HepG2 (cell line): ENCODE results near the gene EPC2. TPM values are rescaled to one million over a fixed set of nuclear protein-coding genes. Genes with fewer than 3 reads are reported as not detected.

Source experiments
- ATAC-seq: fragments of 200-7000 bp; cut with Tn5 transposase; 3 replicates; pipeline ENCODE4 v1.9.1; 2020; ENCODE audit warnings: mild to moderate bottlenecking, moderate library complexity
- BruUV-seq: library from RNA; stranded (reverse); fragments of 400-500 nt; replicated peaks from 2 replicates; lab custom pipeline; 2021; lab: Mats Ljungman, UMichigan
- CTCF ChIA-PET: fragments of 300-600 bp; formaldehyde crosslinking; extraction: SDS; loops from one replicate; lab custom pipeline; 2021; ENCODE audit warnings: low total read pairs, inconsistent platforms, low intra/inter-chr PET ratio; lab: Yijun Ruan, JAX
- POLR2A ChIA-PET: fragments of 350-600 bp; sonication (Branson Sonifier 250); formaldehyde crosslinking; loops from one replicate; lab custom pipeline; 2020; ENCODE audit warnings: antibody characterized with exemption, inconsistent platforms; lab: Yijun Ruan, JAX
- DNase-seq: peaks from one replicate; pipeline ENCODE4 v3.0.0-alpha.2; 2015; ENCODE audit warnings: low spot score
- FAIRE-seq: peaks from 3 replicates; lab custom pipeline; 2011; peaks lifted over from hg19 to GRCh38; lab: Jason Lieb, UNC
- H2AFZ ChIP-seq: one replicate; pipeline ENCODE4 v1.6.1; 2011; ENCODE audit warnings: low read length, inconsistent platforms
- H3K27ac ChIP-seq: fragments of 300-600 bp; 3 replicates; pipeline ENCODE4 v1.8.0; 2011; ENCODE audit warnings: mixed run types, mild to moderate bottlenecking, mixed read lengths, low read length, inconsistent platforms; ENCODE audit not compliant: insufficient read depth; ENCODE audit errors: extremely low read length
- H3K27me3 ChIP-seq, 2 experiments: fragments of 200-600 bp in 1 of 2; 2 replicates in 1 of 2; 3 replicates in 1 of 2; pipeline versions ENCODE4 v1.6.0 to v1.8.0; 2011; ENCODE audit warnings: low read length in 2 of 2, mild to moderate bottlenecking in 2 of 2, moderate library complexity in 2 of 2, inconsistent platforms in 1 of 2; ENCODE audit not compliant: insufficient read depth in 2 of 2, control insufficient read depth in 1 of 2
- H3K36me3 ChIP-seq, 2 experiments: fragments of 200-600 bp in 1 of 2; replicated peaks in 1 of 2; 2 replicates in 1 of 2; 3 replicates in 1 of 2; pipeline versions ENCODE4 v1.5.1 to v1.8.0; 2011; ENCODE audit warnings: low read length in 2 of 2, inconsistent platforms in 1 of 2; ENCODE audit not compliant: insufficient read depth in 2 of 2, control insufficient read depth in 1 of 2
- H3K4me1 ChIP-seq: 2 replicates; pipeline ENCODE4 v1.5.1; 2012; ENCODE audit warnings: low read length, inconsistent platforms; ENCODE audit not compliant: insufficient read depth
- H3K4me2 ChIP-seq: 2 replicates; pipeline ENCODE4 v1.6.0; 2011; ENCODE audit warnings: low read depth, low read length, inconsistent platforms
- H3K4me3 ChIP-seq, 3 experiments: fragments of 200-600 bp in 1 of 3; sonication (generic), shearing (Covaris generic) in 1 of 3; replicated peaks in 1 of 3; 2 replicates each; pipeline ENCODE4 v1.5.1; 2011 to 2016; ENCODE audit warnings: low read length in 3 of 3, inconsistent platforms in 2 of 3, low read depth in 2 of 3, mild to moderate bottlenecking in 2 of 3, control low read depth in 1 of 3, mixed read lengths in 1 of 3; ENCODE audit not compliant: insufficient read depth in 1 of 3
- H3K79me2 ChIP-seq: one replicate; pipeline ENCODE4 v1.6.1; 2011; ENCODE audit warnings: low read length, inconsistent platforms; ENCODE audit not compliant: insufficient read depth
- H3K9ac ChIP-seq: 2 replicates; pipeline ENCODE4 v1.6.0; 2011; ENCODE audit warnings: mild to moderate bottlenecking, low read depth, low read length, inconsistent platforms; ENCODE audit not compliant: insufficient read depth
- H3K9me3 ChIP-seq: 2 replicates; pipeline ENCODE4 v1.5.1; 2012; ENCODE audit warnings: mild to moderate bottlenecking, low read length
- H4K20me1 ChIP-seq: 2 replicates; pipeline ENCODE4 v1.6.0; 2011; ENCODE audit warnings: inconsistent platforms, mild to moderate bottlenecking, low read length, moderate library complexity; ENCODE audit not compliant: insufficient read depth
- CEBPG ChIP-seq: IDR thresholded peaks from 2 replicates; pipeline ENCODE4 v1.6.1; 2016
- CERS6 ChIP-seq: sonication (generic); formaldehyde crosslinking; IDR thresholded peaks from 2 replicates; pipeline ENCODE4 v1.5.0; 2020; ENCODE audit warnings: missing genetic modification reagents
- DMAP1 ChIP-seq: IDR thresholded peaks from 2 replicates; pipeline ENCODE4 v1.6.1; 2016
- EEA1 ChIP-seq: sonication (generic); formaldehyde crosslinking; IDR thresholded peaks from 2 replicates; pipeline ENCODE4 v1.5.1; 2020; ENCODE audit warnings: mild to moderate bottlenecking, missing genetic modification reagents, borderline replicate concordance
- PRPF4 ChIP-seq: fragments of 200-400 bp; formaldehyde crosslinking; IDR thresholded peaks from 2 replicates; pipeline ENCODE4 v1.6.1; 2016; ENCODE audit warnings: low read length, low read depth; ENCODE audit not compliant: poor library complexity, severe bottlenecking
- RARA ChIP-seq: IDR thresholded peaks from 2 replicates; pipeline ENCODE4 v1.6.1; 2016; ENCODE audit warnings: missing genetic modification reagents, missing compliant biosample characterization
- SSRP1 ChIP-seq: IDR thresholded peaks from 2 replicates; pipeline ENCODE4 v1.6.1; 2016; ENCODE audit warnings: control low read depth
- YEATS4 ChIP-seq: sonication (generic); formaldehyde crosslinking; IDR thresholded peaks from 2 replicates; pipeline ENCODE4 v1.4.0; 2020; ENCODE audit warnings: missing genetic modification reagents, borderline replicate concordance
- ZNF589 ChIP-seq: sonication (generic); formaldehyde crosslinking; conservative IDR thresholded peaks from 2 replicates; pipeline ENCODE4 v1.8.0; 2022; ENCODE audit warnings: mild to moderate bottlenecking, moderate library complexity, missing genetic modification reagents
- ZNF644 ChIP-seq: IDR thresholded peaks from 2 replicates; pipeline ENCODE4 v1.6.1; 2016; ENCODE audit warnings: low read depth
- ZNF746 ChIP-seq: sonication (generic); formaldehyde crosslinking; IDR thresholded peaks from 2 replicates; pipeline ENCODE4 v1.8.0; 2022; ENCODE audit warnings: mild to moderate bottlenecking, missing genetic modification reagents
- ZNF773 ChIP-seq: sonication (generic); formaldehyde crosslinking; IDR thresholded peaks from 2 replicates; pipeline ENCODE4 v1.4.0; 2020; ENCODE audit warnings: missing genetic modification reagents, borderline replicate concordance
- WGBS: methylation state at CpG from one replicate; pipeline ENCODE4 v1.1.6; 2017; ENCODE audit warnings: low lambda C conversion rate; 5-methylcytosine and 5-hydroxymethylcytosine counted together
- in situ Hi-C: cut with HindIII; loops from 2 replicates; pipeline ENCODE4 v1.10.0; 2017; ENCODE audit warnings: low pct_unique_long_range_greater_than_20kb; ENCODE audit not compliant: extremely low pct_ligation_motif_present
- intact Hi-C: fragments of 100-400 bp; cut with micrococcal nuclease; formaldehyde crosslinking; loops from one replicate; pipeline ENCODE4 v1.10.0; 2022; ENCODE audit not compliant: unreplicated experiment
- polyA plus RNA-seq, 8 experiments: library from polyadenylated mRNA; depleted of rRNA in 3 of 8; stranded (reverse) in 7 of 8; unstranded in 1 of 8; fragments of >200 nt; fragmentation: Illumina TruSeq in 4 of 8; extraction: Trizol in 4 of 8; gene quantifications; 2 replicates each; pipeline versions ENCODE4 v1.2.1 to v1.2.3, GENCODE V29; 2011 to 2016; ENCODE audit warnings: low read depth in 4 of 8, missing spikeins in 1 of 8, mixed read lengths in 1 of 8; ENCODE audit not compliant: insufficient read depth in 1 of 8
- total RNA-seq, 5 experiments: library from RNA; depleted of rRNA; stranded (reverse); fragments of >200 nt; fragmentation: Illumina TruSeq; extraction: Trizol; gene quantifications; 2 replicates each; pipeline ENCODE4 v1.2.3, GENCODE V29; 2016; ENCODE audit warnings: low read depth in 1 of 5
- TF ChIP-seq, protein P1 (sequence below): sonication (generic); formaldehyde crosslinking; IDR thresholded peaks from 2 replicates; pipeline ENCODE4 v1.5.0; 2020; ENCODE audit warnings: missing genetic modification reagents

The EPC2 gene
- total and polyA plus RNA-seq, 2 of the 13 experiments (the other 11 are each of a cell fraction or from before 2014, with no cell fraction given): 20.5 to 22.0 TPM

DNA sequence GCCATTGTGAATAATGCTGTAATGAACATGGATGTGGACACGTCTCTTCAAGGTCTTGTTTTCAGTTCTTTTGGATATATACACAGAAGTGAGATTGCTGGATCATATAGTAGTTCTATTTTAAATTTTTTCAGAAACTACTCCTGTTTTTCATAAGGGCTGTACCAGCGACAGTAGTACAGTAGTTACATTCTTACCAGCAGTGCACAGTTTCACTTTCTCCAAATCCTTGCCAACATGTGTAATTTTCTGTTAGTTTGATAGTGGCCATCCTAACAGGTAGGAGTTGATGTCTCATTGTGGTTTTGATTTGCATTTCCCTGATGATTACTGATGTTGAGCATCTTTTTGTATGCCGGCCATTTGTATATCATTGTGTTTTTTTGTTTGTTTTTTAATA lies 81.7 kb downstream of the EPC2 start:
- ATAC-seq (no peak), FAIRE-seq (no peak)
- BruUV-seq: no TSS peak

More for the DNA sequence above, 81.7 kb downstream of the EPC2 start:
- Histone ChIP-seq H3K4me1 (0 out of 2 replicates have a peak, but pooled peaks cover 3% of the 10 kb centered on the region), H3K79me2 (peaks cover 46% of the 10 kb centered on the region), H3K9me3 (no peaks in the 10 kb centered on the region), H3K27ac (no peak overlapping the region), H2AFZ (no peak overlapping the region), H4K20me1 (peaks cover 12% of the 10 kb centered on the region), H3K36me3 (peaks cover 2 to 4% of the 10 kb centered on the region in 2 experiments; a peak in 1 of 5 replicates), H3K27me3 (no peaks in the 10 kb centered on the region), H3K4me3 (no peak overlapping the region), H3K4me2 (no peak overlapping the region)
- no peak for DNase-seq
- POLR2A ChIA-PET: no interaction called here
- in situ Hi-C loops (no loop called here), intact Hi-C loops (loop anchor here (5.0 kb wide), 1 partner anchor 39 kb away; no protein-coding TSS in a partner anchor)
- CTCF ChIA-PET: no interaction called here
- no peak for TF ChIP-seq CERS6 (CRISPR knock-in tag)
- no peak for TF ChIP-seq EEA1
- TF ChIP-seq PRPF4: no peak
- TF ChIP-seq ZNF773 (CRISPR knock-in tag): no peak
- TF ChIP-seq, protein P1, sequence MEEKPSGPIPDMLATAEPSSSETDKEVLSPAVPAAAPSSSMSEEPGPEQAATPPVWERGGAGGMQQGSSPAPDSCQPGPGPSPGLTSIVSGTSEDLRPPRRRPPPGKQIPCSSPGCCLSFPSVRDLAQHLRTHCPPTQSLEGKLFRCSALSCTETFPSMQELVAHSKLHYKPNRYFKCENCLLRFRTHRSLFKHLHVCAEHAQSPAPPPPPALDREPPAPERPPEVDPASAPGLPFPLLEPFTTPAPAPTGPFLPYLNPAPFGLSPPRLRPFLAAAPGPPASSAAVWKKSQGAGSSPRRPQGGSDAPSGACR (CRISPR knock-in tag): no peak
- no peak for TF ChIP-seq CEBPG (CRISPR knock-in tag)
- TF ChIP-seq RARA (CRISPR knock-in tag): no peak
- no peak for TF ChIP-seq ZNF589 (CRISPR knock-in tag)
- TF ChIP-seq YEATS4 (CRISPR knock-in tag): no peak
- no peak for TF ChIP-seq DMAP1 (CRISPR knock-in tag)
- TF ChIP-seq ZNF644: no peak
- TF ChIP-seq SSRP1 (CRISPR knock-in tag): no peak
- TF ChIP-seq ZNF746 (CRISPR knock-in tag): no peak
- TF ChIP-seq, all 625 proteins: peak for 0
- H3K9ac ChIP-seq: no peak overlapping the region
- WGBS: 77% methylated on average over 3 of the region's 3 CpGs
